Stimulated activated CD4-positive, alpha-beta T cell treated with anti-CD3 and anti-CD28 coated beads, TNF-alpha, amount 100 ng/mL, for 1 hour (primary cell): ENCODE measurements around the gene MEIS3.
"Not testable (repeated sequence)": the region's sequence is repeated elsewhere in the genome, so short reads cannot be mapped to it uniquely, and the experiment has no call there.

Source experiments
- DNase-seq, 3 donors: peaks; one replicate each; pipeline ENCODE4 v3.0.0-alpha.2; 2020; ENCODE audit warnings: low read depth in 3 of 3, low spot score in 1 of 3

The MEIS3 gene

GRCh38 chr19:47417107-47417745 is 2.1 kb downstream of the MEIS3 start:
- DNase-seq, result no peak

GRCh38 chr19:47416643-47416985 is 2.7 kb downstream of the MEIS3 start:
- no peak for DNase-seq

- DNase-seq, result no peak
Measured at GRCh38 chr19:47415953-47416642, 3.2 kb downstream of the MEIS3 start.

GRCh38 chr19:47414469-47414868 is 4.9 kb downstream of the MEIS3 start:
- no peak for DNase-seq

GRCh38 chr19:47413941-47414340 is 5.4 kb downstream of the MEIS3 start:
- no peak for DNase-seq

GRCh38 chr19:47411696-47412095 is 7.6 kb downstream of the MEIS3 start:
- DNase-seq, result not testable (repeated sequence)

- DNase-seq, result no peak
Measured at GRCh38 chr19:47411101-47411500, 8.2 kb downstream of the MEIS3 start.

GRCh38 chr19:47408156-47408938 is 11.0 kb downstream of the MEIS3 start:
- DNase-seq, result no peak

- DNase-seq, result no peak
Measured at GRCh38 chr19:47407417-47407774, 11.9 kb downstream of the MEIS3 start.

GRCh38 chr19:47406711-47407416 is 12.5 kb downstream of the MEIS3 start:
- DNase-seq, result no peak

- DNase-seq, result no peak
Measured at GRCh38 chr19:47405854-47406417, 13.4 kb downstream of the MEIS3 start.

GRCh38 chr19:47405197-47405550 is 14.2 kb downstream of the MEIS3 start:
- DNase-seq, result no peak

- DNase-seq, result no peak
Measured at GRCh38 chr19:47404334-47405196, 14.8 kb downstream of the MEIS3 start.

GRCh38 chr19:47402504-47402903 is 16.8 kb downstream of the MEIS3 start:
- no peak for DNase-seq

GRCh38 chr19:47398707-47399597 is 20.4 kb downstream of the MEIS3 start:
- no peak for DNase-seq

GRCh38 chr19:47391510-47392223 is 27.7 kb downstream of the MEIS3 start:
- peak; percentile 65 to 83 (median 66) for DNase-seq

- DNase-seq, result no peak
Measured at GRCh38 chr19:47390533-47391488, 28.5 kb downstream of the MEIS3 start.

- DNase-seq, result no peak
Measured at GRCh38 chr19:47389150-47389556, 30.2 kb downstream of the MEIS3 start.
